OCI-LY7 (cell line): Measurements from ENCODE around the gene LPO. TPM values are rescaled to one million over a fixed set of nuclear protein-coding genes. Genes with fewer than 3 reads are reported as not detected.

Source experiments
- BruUV-seq: library from RNA; stranded (reverse); fragments of 400-500 nt; replicated peaks from 2 replicates; lab custom pipeline; 2021; lab: Mats Ljungman, UMichigan
- CTCF ChIA-PET: fragments of 300-600 bp; sonication (Branson Sonifier 250); formaldehyde crosslinking; loops from one replicate; lab custom pipeline; 2022; ENCODE audit warnings: antibody characterized with exemption; ENCODE audit not compliant: unreplicated experiment; lab: Charles Lee
- POLR2A ChIA-PET: fragments of 300-600 bp; sonication (Branson Sonifier 250); formaldehyde crosslinking; loops from one replicate; lab custom pipeline; 2022; ENCODE audit warnings: antibody characterized with exemption; lab: Charles Lee
- DNase-seq: peaks from one replicate; pipeline ENCODE4 v3.0.0-alpha.2; 2015; ENCODE audit warnings: low spot score
- H2AFZ ChIP-seq: fragments of 200-600 bp; sonication (generic), shearing (Covaris generic); 2 replicates; pipeline ENCODE4 v1.6.1; 2014; ENCODE audit warnings: mild to moderate bottlenecking, antibody characterized with exemption, low read length, moderate library complexity
- H3K27ac ChIP-seq: fragments of 200-600 bp; sonication (generic); 2 replicates; pipeline ENCODE4 v1.5.1; 2014; ENCODE audit warnings: mixed run types, low read depth, mild to moderate bottlenecking, moderate library complexity, low read length, inconsistent platforms; ENCODE audit not compliant: poor library complexity, severe bottlenecking
- H3K36me3 ChIP-seq: fragments of 200-600 bp; sonication (generic); 2 replicates; pipeline ENCODE4 v1.6.1; 2014; ENCODE audit warnings: mild to moderate bottlenecking, antibody characterized with exemption, low read length, moderate library complexity, mixed read lengths; ENCODE audit not compliant: insufficient read depth
- H3K4me1 ChIP-seq: fragments of 200-600 bp; sonication (generic); 2 replicates; pipeline ENCODE4 v1.5.1; 2014; ENCODE audit warnings: mild to moderate bottlenecking, low read length; ENCODE audit not compliant: insufficient read depth, poor library complexity, severe bottlenecking
- H3K4me2 ChIP-seq: fragments of 200-600 bp; sonication (generic); 2 replicates; pipeline ENCODE4 v1.6.1; 2014; ENCODE audit warnings: mild to moderate bottlenecking, low read length
- H3K4me3 ChIP-seq: fragments of 200-600 bp; sonication (generic); 2 replicates; pipeline ENCODE4 v1.5.1; 2014; ENCODE audit warnings: mild to moderate bottlenecking, low read depth, low read length; ENCODE audit not compliant: poor library complexity, severe bottlenecking
- H3K79me2 ChIP-seq: fragments of 200-600 bp; sonication (generic); 2 replicates; pipeline ENCODE4 v1.6.1; 2016; ENCODE audit warnings: low read depth, mild to moderate bottlenecking, low read length, moderate library complexity, mixed read lengths; ENCODE audit not compliant: insufficient read depth
- H3K9me2 ChIP-seq: fragments of 200-600 bp; sonication (generic); 2 replicates; pipeline ENCODE4 v1.6.1; 2016; ENCODE audit warnings: mild to moderate bottlenecking, low read length, mixed read lengths; ENCODE audit not compliant: insufficient read depth
- H3K9me3 ChIP-seq: fragments of 200-600 bp; sonication (generic); 2 replicates; pipeline ENCODE4 v1.6.1; 2014; ENCODE audit warnings: mild to moderate bottlenecking, mixed run types, low read length, mixed read lengths
- H4K20me1 ChIP-seq: fragments of 200-600 bp; sonication (generic); 2 replicates; pipeline ENCODE4 v1.6.1; 2014; ENCODE audit warnings: mild to moderate bottlenecking, antibody characterized with exemption, low read length, moderate library complexity, mixed read lengths; ENCODE audit not compliant: insufficient read depth
- CTCF ChIP-seq: fragments of 200-600 bp; sonication (generic); conservative IDR thresholded peaks from 2 replicates; pipeline ENCODE4 v1.5.1; 2014; ENCODE audit warnings: mild to moderate bottlenecking, antibody characterized with exemption, low read length, moderate library complexity, mixed read lengths
- EZH2phosphoT487 ChIP-seq: fragments of 200-600 bp; sonication (generic); IDR thresholded peaks from 2 replicates; pipeline ENCODE4 v1.6.1; 2018; ENCODE audit warnings: low read depth, borderline replicate concordance, mild to moderate bottlenecking, mixed run types, antibody characterized with exemption, low read length, moderate library complexity, mixed read lengths
- intact Hi-C: fragments of 100-400 bp; cut with micrococcal nuclease; formaldehyde crosslinking; loops from one replicate; pipeline ENCODE4 v1.10.0; 2022; ENCODE audit not compliant: unreplicated experiment
- total RNA-seq, 2 experiments: library from RNA; depleted of rRNA in 1 of 2; stranded (reverse); fragments of >200 nt in 1 of 2; shearing (Covaris generic) in 1 of 2; gene quantifications; 2 replicates each; pipeline ENCODE4 v1.2.3, GENCODE V29; 2014 to 2022

Gene LPO
- total RNA-seq, 2 experiments from 2014 or later, result not detected

- ChIA-PET POLR2A (no interaction called here), CTCF (no interaction called here)
- H3K36me3 ChIP-seq, result no peaks in the 10 kb centered on the region
- no peak overlapping the region for H2AFZ ChIP-seq
- intact Hi-C loops, result no loop called here
- no peaks in the 10 kb centered on the region for H3K9me2 ChIP-seq
- no peak for DNase-seq
- no peaks in the 10 kb centered on the region for H3K79me2 ChIP-seq
- peaks cover 4% of the 10 kb centered on the region for H3K4me1 ChIP-seq
- no peaks in the 10 kb centered on the region for H3K9me3 ChIP-seq
- no peak for TF ChIP-seq CTCF
- no peak for TF ChIP-seq EZH2phosphoT487
- BruUV-seq, result no TSS peak
- no peak overlapping the region for H3K4me2 ChIP-seq
- no peak overlapping the region for H3K4me3 ChIP-seq
- no peak overlapping the region for H3K27ac ChIP-seq
- no peaks in the 10 kb centered on the region for H4K20me1 ChIP-seq
These were observed 47.0 kb upstream of the LPO start for GRCh38 chr17:58191241-58191896.

GRCh38 chr17:58192612-58193011, 45.8 kb upstream of the LPO start, which contains the start of gene EPX:
EPX (plus strand) TSS chr17:58192726; CDS start chr17:58192847, 121 bp downstream.
- Histone ChIP-seq H3K4me2 (no peak within 1 kb of the TSS), H3K4me1 (no peaks in the 10 kb centered on the region), H3K27ac (no peak within 1 kb of the TSS), H3K4me3 (no peak within 1 kb of the TSS), H3K79me2 (no peaks in the 10 kb centered on the region), H2AFZ (no peak within 1 kb of the TSS), H3K36me3 (no peaks in the 10 kb centered on the region), H3K9me3 (no peaks in the 10 kb centered on the region), H3K9me2 (no peaks in the 10 kb centered on the region), H4K20me1 (no peaks in the 10 kb centered on the region)
- CTCF ChIA-PET, result no interaction called here
- no peak for DNase-seq
- no peak for TF ChIP-seq CTCF
- TF ChIP-seq EZH2phosphoT487, result no peak
- BruUV-seq, result no TSS peak
- POLR2A ChIA-PET, result no interaction called here
- intact Hi-C loops, result no loop called here

GRCh38 chr17:58193641-58194255, 44.6 kb upstream of the LPO start:
- no TSS peak for BruUV-seq
- H3K4me3 ChIP-seq, result no peak overlapping the region

More at GRCh38 chr17:58193641-58194255, 44.6 kb upstream of the LPO start:
- no peaks in the 10 kb centered on the region for H4K20me1 ChIP-seq
- H3K4me2 ChIP-seq, result no peak overlapping the region
- no peaks in the 10 kb centered on the region for H3K79me2 ChIP-seq
- intact Hi-C loops, result no loop called here
- H3K27ac ChIP-seq, result no peak overlapping the region
- H2AFZ ChIP-seq, result no peak overlapping the region
- TF ChIP-seq CTCF (peak; percentile 45), EZH2phosphoT487 (no peak)
- CTCF ChIA-PET, result no interaction called here
- DNase-seq, result no peak
- no peaks in the 10 kb centered on the region for H3K36me3 ChIP-seq
- POLR2A ChIA-PET, result interaction anchor here (1.1 kb wide), 1 partner anchor 25 kb away, joined by 3 read pairs; the partner anchor contains the start of gene MKS1
- H3K9me2 ChIP-seq, result no peaks in the 10 kb centered on the region
- H3K4me1 ChIP-seq, result no peaks in the 10 kb centered on the region
- H3K9me3 ChIP-seq, result no peaks in the 10 kb centered on the region
